ENCODE results near the gene ALAS1. TPM values are rescaled to one million over a fixed set of nuclear protein-coding genes. Genes with fewer than 3 reads are reported as not detected.

The ALAS1 gene
- total and polyA plus RNA-seq, 9 of the 15 experiments (the other 6 are each of a cell fraction or from before 2014, with no cell fraction given) = 21.4 to 49.5 (median 34.4) TPM

DNA sequence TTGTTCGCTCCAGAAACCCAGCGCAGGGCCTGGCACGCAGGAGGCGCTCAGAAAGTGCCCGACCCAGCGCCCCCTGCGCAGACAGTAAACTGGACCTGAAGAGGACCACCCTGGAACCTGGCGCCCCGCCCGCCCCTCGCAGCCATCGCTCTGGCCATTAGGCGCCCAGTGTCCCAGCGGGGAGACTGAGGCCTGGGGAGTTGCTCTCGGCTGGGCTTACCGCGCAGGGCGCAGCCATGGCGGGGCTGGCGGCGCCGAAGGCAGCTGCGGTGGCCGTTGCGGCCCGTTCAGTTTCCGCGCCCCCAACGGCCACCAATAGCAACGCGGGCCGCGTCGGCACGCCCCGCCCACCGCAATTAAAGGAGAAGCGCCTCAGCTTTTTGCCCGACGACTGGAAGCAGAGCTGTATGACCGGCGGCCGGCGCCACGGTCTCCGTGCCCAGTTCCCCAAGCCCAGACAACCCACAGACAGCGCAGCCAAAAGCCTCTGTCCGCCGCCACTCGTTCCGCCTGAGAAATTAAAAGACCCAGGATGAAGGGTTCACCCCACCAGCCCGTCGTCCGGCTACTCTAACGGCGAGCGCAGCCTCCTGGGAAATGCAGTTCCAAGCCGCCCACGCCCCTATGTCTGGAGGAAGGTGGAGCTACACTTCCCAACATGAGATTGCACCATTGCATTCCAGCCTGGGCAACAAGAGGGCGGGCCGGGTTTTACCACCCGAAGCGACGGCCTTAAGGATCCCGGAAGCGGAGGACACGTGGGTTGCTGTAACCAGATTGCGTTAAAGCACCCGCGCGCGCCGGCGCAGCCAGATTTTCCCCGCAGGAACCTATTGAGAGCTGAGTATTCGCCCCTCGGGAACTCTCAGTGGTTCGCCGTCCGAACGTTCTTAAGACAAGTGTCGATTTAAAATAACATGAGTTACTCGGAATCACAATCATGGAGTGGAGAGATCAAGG is 43.5 kb upstream of the ALAS1 start, which contains the start of gene POC1A (continued):
- TF ChIP-seq, protein P1, sequence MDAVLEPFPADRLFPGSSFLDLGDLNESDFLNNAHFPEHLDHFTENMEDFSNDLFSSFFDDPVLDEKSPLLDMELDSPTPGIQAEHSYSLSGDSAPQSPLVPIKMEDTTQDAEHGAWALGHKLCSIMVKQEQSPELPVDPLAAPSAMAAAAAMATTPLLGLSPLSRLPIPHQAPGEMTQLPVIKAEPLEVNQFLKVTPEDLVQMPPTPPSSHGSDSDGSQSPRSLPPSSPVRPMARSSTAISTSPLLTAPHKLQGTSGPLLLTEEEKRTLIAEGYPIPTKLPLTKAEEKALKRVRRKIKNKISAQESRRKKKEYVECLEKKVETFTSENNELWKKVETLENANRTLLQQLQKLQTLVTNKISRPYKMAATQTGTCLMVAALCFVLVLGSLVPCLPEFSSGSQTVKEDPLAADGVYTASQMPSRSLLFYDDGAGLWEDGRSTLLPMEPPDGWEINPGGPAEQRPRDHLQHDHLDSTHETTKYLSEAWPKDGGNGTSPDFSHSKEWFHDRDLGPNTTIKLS (IDR thresholded peaks at IDR 0.05; ENCODE audit: borderline replicate concordance, low read depth) = peak; percentile 83
- TF ChIP-seq, protein P2, sequence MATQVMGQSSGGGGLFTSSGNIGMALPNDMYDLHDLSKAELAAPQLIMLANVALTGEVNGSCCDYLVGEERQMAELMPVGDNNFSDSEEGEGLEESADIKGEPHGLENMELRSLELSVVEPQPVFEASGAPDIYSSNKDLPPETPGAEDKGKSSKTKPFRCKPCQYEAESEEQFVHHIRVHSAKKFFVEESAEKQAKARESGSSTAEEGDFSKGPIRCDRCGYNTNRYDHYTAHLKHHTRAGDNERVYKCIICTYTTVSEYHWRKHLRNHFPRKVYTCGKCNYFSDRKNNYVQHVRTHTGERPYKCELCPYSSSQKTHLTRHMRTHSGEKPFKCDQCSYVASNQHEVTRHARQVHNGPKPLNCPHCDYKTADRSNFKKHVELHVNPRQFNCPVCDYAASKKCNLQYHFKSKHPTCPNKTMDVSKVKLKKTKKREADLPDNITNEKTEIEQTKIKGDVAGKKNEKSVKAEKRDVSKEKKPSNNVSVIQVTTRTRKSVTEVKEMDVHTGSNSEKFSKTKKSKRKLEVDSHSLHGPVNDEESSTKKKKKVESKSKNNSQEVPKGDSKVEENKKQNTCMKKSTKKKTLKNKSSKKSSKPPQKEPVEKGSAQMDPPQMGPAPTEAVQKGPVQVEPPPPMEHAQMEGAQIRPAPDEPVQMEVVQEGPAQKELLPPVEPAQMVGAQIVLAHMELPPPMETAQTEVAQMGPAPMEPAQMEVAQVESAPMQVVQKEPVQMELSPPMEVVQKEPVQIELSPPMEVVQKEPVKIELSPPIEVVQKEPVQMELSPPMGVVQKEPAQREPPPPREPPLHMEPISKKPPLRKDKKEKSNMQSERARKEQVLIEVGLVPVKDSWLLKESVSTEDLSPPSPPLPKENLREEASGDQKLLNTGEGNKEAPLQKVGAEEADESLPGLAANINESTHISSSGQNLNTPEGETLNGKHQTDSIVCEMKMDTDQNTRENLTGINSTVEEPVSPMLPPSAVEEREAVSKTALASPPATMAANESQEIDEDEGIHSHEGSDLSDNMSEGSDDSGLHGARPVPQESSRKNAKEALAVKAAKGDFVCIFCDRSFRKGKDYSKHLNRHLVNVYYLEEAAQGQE (IDR thresholded peaks at IDR 0.05; ENCODE audit: borderline replicate concordance) = peak; percentile 34; the same call in 1 of the 2 replicates
- TF ChIP-seq, protein P2 (CRISPR knock-in tag; IDR thresholded peaks at IDR 0.05; ENCODE audit: low read depth) = no peak
- TF ChIP-seq LEF1 (IDR thresholded peaks at IDR 0.05) (no peak), JUN (IDR thresholded peaks at IDR 0.05; ENCODE audit: borderline replicate concordance, low read depth, low read length) (peak; percentile 51; the same call in 1 of the 2 replicates), JUN (CRISPR knock-in tag; IDR thresholded peaks at IDR 0.05; ENCODE audit: borderline replicate concordance) (no peak), DPF2 (IDR thresholded peaks at IDR 0.05) (no peak), L3MBTL2 (IDR thresholded peaks at IDR 0.05) (peak; percentile 78), FOXA1 (IDR thresholded peaks at IDR 0.05; ENCODE audit: borderline replicate concordance) (no peak)
- TF ChIP-seq, protein P3, sequence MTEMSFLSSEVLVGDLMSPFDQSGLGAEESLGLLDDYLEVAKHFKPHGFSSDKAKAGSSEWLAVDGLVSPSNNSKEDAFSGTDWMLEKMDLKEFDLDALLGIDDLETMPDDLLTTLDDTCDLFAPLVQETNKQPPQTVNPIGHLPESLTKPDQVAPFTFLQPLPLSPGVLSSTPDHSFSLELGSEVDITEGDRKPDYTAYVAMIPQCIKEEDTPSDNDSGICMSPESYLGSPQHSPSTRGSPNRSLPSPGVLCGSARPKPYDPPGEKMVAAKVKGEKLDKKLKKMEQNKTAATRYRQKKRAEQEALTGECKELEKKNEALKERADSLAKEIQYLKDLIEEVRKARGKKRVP (CRISPR knock-in tag; IDR thresholded peaks at IDR 0.05) = no peak

Measured in K562 (cell line).